ENCODE measurements around the gene PDE2A. TPM values are rescaled to one million over a fixed set of nuclear protein-coding genes. Genes with fewer than 3 reads are reported as not detected.

PDE2A gene
- total RNA-seq, 1 donor from 2014 or later = 1.4 TPM

- ChIA-PET CTCF (interaction anchor here (1.3 to 2.5 kb wide), 2 partner anchors 17 to 23 kb away, joined by 5 to 14 read pairs; no protein-coding TSS in a partner anchor), POLR2A (no interaction called here)
- Mint-ChIP-seq H3K27me3 (peaks cover 15% of the 10 kb centered on the region), H3K4me1 (peaks cover 11% of the 10 kb centered on the region), H3K4me3 (no peak overlapping the region), H3K36me3 (ENCODE audit: low read depth) (no peaks in the 10 kb centered on the region), H3K9me3 (no peaks in the 10 kb centered on the region), H3K27ac (no peak overlapping the region)
- TF ChIP-seq, protein P1, sequence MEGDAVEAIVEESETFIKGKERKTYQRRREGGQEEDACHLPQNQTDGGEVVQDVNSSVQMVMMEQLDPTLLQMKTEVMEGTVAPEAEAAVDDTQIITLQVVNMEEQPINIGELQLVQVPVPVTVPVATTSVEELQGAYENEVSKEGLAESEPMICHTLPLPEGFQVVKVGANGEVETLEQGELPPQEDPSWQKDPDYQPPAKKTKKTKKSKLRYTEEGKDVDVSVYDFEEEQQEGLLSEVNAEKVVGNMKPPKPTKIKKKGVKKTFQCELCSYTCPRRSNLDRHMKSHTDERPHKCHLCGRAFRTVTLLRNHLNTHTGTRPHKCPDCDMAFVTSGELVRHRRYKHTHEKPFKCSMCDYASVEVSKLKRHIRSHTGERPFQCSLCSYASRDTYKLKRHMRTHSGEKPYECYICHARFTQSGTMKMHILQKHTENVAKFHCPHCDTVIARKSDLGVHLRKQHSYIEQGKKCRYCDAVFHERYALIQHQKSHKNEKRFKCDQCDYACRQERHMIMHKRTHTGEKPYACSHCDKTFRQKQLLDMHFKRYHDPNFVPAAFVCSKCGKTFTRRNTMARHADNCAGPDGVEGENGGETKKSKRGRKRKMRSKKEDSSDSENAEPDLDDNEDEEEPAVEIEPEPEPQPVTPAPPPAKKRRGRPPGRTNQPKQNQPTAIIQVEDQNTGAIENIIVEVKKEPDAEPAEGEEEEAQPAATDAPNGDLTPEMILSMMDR (IDR thresholded peaks at IDR 0.05) = peak; percentile 28
- no peak for DNase-seq
- no peak for ATAC-seq (ENCODE audit: low read depth)
- intact Hi-C loops (cut with micrococcal nuclease) = no loop called here
These were observed 65.2 kb downstream of the PDE2A start for GRCh38 chr11:72609045-72609444.

DNA sequence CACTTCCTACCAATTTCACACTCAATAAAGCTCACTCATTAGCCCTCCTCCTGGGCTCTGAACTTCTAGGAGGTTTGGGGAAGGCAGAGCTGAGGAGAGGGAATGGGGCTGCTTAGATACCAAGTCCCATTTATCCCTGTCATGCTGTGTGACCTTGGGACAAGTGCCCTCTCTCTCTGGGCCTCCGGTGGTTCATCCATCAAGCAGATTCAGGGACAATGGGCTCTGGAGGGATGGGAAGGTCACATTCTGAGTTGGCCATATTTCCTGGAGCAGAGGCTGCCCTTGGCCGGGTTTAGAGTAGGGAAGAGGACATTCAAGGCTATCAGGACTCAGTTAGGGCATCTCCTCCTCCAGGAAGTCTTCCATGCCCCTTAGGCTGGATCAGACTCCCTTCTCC lies 66.7 kb downstream of the PDE2A start:
- no peaks in the 10 kb centered on the region for H3K9me3 Mint-ChIP-seq
- H3K27me3 Mint-ChIP-seq = peaks cover 17% of the 10 kb centered on the region
- DNase-seq (no peak), ATAC-seq (ENCODE audit: low read depth) (no peak)
- CTCF ChIA-PET = interaction anchor here (1.7 to 2.5 kb wide), 2 partner anchors 19 to 21 kb away, joined by 3 to 14 read pairs; no protein-coding TSS in a partner anchor
- POLR2A ChIA-PET = no interaction called here
- no peaks in the 10 kb centered on the region for H3K36me3 Mint-ChIP-seq (ENCODE audit: low read depth)
- no peaks in the 10 kb centered on the region for H3K4me1 Mint-ChIP-seq
- intact Hi-C loops (cut with micrococcal nuclease) = no loop called here
- no peak overlapping the region for H3K4me3 Mint-ChIP-seq
- TF ChIP-seq, protein P1 (IDR thresholded peaks at IDR 0.05) = no peak
- H3K27ac Mint-ChIP-seq = no peak overlapping the region

DNA sequence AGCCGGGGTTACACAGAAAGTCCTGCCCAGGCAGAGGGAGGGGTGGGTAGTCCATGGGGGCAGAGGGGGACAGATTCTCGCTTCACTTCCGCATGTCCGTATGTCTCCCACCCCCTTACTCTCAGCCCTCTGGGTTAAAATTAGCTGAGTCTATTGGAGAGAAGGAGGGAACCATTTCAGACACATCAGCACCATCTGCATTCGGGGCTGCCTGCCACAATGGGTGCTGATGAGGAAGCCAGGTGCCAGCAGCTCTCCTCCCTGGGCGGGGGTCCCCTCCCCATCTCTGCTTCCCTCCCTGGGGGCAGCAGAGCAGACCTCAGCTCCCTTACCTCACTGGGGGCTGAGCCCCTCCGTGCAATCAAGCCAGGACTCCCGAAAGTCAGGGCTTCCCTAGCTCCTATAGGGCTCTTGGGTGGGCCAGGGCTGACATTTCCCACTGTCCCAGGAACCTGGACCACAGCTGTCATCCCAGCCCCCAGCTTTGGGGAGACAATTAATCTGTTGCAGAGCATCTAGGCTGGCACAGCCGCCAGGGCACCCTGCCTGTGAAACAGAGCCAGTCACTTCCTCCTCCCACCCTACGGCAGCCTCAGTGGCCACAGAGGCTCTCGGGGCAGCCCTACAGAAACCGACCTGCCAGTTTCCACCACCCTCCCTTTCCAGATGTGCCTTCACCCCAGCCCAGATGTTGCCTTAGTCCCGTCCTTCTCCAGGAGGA lies 67.3 kb downstream of the PDE2A start:
- Mint-ChIP-seq H3K4me1 (no peaks in the 10 kb centered on the region), H3K36me3 (ENCODE audit: low read depth) (no peaks in the 10 kb centered on the region), H3K27me3 (peaks cover 21% of the 10 kb centered on the region), H3K27ac (no peak overlapping the region), H3K9me3 (no peaks in the 10 kb centered on the region), H3K4me3 (no peak overlapping the region)
- ChIA-PET CTCF (interaction anchor here (1.7 kb wide), 1 partner anchor 18 kb away, joined by 3 read pairs; no protein-coding TSS in a partner anchor), POLR2A (no interaction called here)
- DNase-seq (no peak), ATAC-seq (ENCODE audit: low read depth) (no peak)
- TF ChIP-seq, protein P1 (IDR thresholded peaks at IDR 0.05) = no peak
- intact Hi-C loops (cut with micrococcal nuclease) = no loop called here

- no peak for DNase-seq
- Mint-ChIP-seq H3K36me3 (ENCODE audit: low read depth) (no peaks in the 10 kb centered on the region), H3K27ac (no peak overlapping the region), H3K9me3 (no peaks in the 10 kb centered on the region), H3K27me3 (peaks cover 24% of the 10 kb centered on the region), H3K4me1 (no peaks in the 10 kb centered on the region), H3K4me3 (no peak overlapping the region)
- ChIA-PET POLR2A (no interaction called here), CTCF (interaction anchor here (1.2 to 1.7 kb wide), 2 partner anchors 17 to 19 kb away, joined by 3 read pairs; no protein-coding TSS in a partner anchor)
- TF ChIP-seq, protein P1 (IDR thresholded peaks at IDR 0.05) = no peak
- no peak for ATAC-seq (ENCODE audit: low read depth)
- intact Hi-C loops (cut with micrococcal nuclease) = no loop called here
These were observed 68.1 kb downstream of the PDE2A start for GRCh38 chr11:72605973-72606747.

DNA sequence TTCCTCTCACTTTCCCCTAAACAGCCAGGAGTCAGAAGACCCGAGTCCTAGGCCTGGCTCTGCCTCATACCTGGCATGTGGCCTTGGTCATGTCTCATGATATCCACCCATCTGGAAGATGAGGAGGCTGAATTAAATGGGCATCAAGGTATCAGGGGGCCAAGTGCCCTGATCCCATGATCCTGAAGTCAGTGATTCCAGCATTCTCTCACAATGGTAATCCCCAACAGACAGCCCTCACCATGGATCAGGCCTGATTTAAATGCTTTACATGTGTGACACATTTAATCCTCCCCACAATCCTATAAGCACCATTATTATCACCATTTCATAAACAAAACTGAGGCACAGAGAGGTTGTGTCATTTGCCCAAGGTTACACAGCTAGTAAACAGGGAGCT lies 70.0 kb downstream of the PDE2A start:
- H3K27ac Mint-ChIP-seq = no peak overlapping the region
- ChIA-PET CTCF (no interaction called here), POLR2A (no interaction called here)
- DNase-seq (no peak), ATAC-seq (ENCODE audit: low read depth) (no peak)
- H3K27me3 Mint-ChIP-seq = peaks cover 28% of the 10 kb centered on the region
- H3K9me3 Mint-ChIP-seq = no peaks in the 10 kb centered on the region
- H3K36me3 Mint-ChIP-seq (ENCODE audit: low read depth) = no peaks in the 10 kb centered on the region
- no peak overlapping the region for H3K4me3 Mint-ChIP-seq
- H3K4me1 Mint-ChIP-seq = no peaks in the 10 kb centered on the region
- intact Hi-C loops (cut with micrococcal nuclease) = no loop called here
- TF ChIP-seq, protein P1 (IDR thresholded peaks at IDR 0.05) = no peak
